HG03175 (cell line): Measurements from ENCODE around the gene ENPEP.

Experiments used
- ATAC-seq: cut with Tn5 transposase; IDR thresholded peaks from one replicate; pipeline ENCODE4 v1.9.1; 2021; ENCODE audit warnings: mild to moderate bottlenecking, moderate library complexity; ENCODE audit not compliant: unreplicated experiment

The ENPEP gene

DNA sequence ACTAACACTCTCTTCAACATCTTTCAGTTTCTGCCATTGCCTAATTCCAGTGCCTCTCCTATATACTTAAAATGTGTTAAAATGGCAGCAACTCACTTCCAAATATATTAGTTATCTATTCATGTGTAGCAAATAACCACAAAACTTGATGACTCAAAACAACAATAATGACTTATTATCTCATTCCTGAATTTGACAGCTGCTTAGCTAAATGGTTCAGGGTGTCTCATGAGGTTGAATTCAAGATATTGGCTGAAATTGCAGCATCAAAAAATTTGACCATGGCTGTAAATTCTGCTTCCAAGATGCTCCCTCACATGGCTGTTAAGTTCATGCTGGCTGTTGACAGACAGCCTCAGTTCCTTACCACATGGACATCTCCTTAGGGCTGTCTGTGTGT is 121.6 kb downstream of the ENPEP start:
- ATAC-seq: no peak

DNA sequence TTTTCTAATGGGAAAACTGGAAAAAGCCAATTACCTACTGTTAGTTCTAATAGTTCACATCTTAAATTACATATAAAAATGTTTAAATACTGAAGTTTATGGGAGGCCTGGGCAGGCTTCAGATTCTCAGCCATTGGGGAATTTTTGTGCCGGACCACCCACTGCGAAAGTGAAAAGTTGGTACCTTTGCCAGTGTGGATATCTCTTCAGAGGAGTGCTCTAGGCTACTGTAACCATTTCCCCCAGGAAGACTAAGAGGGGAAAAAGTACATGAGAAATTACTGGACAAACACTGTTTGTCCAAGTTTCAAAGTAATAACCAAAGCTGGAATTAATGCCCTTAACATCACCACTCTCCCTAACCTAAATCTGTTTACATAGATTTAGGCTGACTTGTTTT is 126.1 kb downstream of the ENPEP start:
- no peak for ATAC-seq

GRCh38 chr4:110605077-110605476 is 129.1 kb downstream of the ENPEP start:
- ATAC-seq: no peak

DNA sequence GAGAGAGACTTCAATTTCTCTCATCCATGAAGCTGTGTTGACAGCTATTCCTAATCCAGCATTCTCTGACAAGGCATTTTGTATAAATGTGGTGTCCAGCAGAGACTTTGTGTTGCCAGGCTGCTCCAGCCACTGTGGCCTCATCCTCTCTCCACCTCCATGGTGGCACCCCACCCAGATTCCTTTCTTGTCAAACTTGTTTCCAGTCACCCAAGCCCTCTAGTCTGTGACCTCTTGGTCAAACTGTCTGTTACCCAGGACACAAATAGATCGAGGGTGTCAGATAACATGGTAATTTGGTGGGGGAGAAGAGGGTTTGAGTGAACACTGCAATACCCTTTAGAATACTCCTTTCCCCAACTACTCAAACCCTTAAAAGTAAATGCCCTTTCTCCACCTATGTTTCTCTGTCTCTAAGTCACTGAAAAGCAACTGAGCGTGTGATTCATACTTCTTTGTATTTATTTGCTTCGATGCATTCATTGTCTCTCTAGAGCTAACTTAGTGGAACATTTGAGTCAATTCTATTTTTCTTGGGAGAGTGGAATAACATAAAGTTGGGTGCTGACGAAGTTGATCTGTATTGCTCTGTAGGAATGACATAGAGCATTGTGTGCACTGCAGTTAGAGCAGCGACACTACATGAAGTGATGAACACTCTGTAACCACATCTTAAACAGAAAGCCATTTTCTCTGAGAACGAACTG is 133.2 kb downstream of the ENPEP start:
- ATAC-seq: no peak

- peak; percentile 6 for ATAC-seq
Observed at GRCh38 chr4:110610620-110610939, 134.6 kb downstream of the ENPEP start.

DNA sequence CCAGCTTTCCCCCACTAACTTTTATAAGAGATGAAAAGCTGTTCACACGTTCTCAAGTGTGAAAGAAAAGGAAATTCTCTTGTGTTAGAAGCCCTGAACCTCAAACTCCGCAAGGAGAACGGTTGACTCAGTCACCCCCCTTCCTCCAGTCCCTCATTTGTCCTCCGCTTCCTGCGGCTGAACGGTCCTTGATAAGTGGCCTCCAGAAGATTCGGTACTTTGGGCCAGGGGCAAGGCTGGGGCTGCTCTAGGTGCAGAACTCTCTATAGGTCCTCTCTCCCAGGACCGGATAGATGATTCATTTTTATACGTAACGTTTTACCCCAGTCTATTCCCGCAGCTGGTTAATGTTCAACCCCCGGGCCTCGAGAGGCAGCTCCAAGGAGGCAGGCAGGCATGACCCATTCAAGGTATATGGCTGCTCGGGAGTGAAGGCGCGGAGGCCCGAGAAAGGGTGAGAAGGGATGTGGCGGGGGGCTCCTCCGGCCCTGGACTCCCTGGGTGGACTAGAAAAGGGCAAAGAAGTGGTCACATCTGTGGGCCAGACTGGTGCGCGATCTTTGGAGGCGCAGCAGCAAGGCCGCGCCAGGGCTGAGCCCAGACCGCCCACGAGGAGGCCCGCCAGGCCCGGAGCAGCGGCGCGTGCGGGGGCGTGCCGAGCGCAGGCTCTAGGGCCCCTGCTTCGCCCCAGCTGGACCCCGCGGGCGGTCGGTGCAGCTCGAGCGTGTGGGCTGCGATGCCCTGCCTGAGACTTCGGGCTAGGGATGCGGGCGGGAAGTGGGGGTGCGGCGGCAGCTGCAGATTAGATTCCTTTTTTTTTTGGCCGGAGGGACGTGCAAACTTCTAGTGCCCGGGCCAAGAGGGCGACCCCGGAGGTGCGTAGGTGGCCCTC is 135.2 kb downstream of the ENPEP start:
- peak; percentile 87 for ATAC-seq

DNA sequence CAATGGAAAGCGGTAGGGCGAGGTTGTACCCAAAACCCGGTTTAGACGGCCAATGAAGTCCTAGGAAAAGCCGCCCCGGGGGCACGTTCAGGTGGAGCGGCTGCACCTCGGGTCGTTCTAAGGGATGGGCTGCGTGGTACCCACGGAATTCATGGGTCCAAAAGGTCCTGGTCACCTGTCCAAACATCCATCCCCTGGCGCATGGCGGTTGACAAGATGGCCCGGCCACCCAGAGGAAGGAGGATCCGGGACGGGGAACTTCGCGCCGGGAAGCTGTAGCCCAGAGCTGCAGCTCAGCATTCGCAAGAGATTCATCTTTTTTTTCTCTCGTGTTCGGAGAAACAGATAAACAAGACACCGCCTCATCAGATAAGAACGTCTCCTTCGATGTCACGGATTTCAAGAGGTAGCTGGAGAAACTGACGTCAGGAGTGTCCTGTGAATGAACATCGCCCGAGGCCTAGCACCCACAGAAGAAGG is 136.1 kb downstream of the ENPEP start:
- ATAC-seq: no peak

DNA sequence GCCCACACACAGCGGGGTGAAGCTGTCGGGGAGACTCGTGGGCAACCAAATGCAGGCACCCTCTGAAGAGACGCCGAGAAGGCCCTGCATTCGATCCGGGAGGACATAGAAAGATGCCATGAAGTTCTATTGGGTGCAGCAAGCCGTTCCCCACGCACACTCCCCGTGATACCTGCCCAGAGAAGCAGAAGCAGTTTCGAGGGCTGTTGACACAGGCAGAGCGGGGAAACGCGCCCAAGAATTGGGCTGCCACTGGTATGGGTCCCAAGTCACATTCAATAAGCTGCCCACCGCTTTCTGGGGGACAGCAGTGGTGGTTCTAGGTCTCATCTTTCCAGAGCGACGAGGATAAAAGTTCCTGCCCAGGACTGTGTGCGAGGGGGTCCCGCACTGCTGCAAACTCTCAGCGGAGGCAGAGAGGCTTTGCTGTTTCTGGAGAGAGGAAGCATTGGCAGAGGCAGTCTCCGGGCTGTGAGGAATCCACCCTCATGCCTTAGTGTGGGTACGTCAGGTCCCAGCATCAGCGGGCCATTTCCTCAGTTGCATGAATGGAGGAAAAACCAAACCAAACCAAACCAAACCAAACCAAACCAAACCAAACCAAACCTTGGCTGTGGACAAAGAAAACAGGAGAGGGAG is 136.8 kb downstream of the ENPEP start:
- ATAC-seq: no peak

DNA sequence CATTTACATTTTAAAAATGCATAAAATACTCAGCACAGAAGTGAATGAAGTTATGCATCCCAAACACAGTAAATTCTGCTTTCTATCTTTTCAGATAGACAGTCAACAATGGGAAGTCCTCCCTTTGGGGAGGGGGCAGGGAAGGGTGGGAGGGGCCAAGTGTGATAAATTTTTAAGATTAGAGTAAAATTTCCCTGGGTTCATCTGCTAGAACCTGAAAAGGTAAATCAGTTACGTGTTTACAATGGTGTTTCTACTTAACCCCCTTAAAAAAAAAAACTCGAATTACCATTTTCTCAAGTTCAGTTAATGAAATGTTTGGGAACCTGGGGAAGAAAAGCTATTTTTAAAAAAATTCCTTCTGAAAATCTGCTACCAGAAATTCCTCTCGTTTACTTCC is 137.8 kb downstream of the ENPEP start:
- no peak for ATAC-seq

DNA sequence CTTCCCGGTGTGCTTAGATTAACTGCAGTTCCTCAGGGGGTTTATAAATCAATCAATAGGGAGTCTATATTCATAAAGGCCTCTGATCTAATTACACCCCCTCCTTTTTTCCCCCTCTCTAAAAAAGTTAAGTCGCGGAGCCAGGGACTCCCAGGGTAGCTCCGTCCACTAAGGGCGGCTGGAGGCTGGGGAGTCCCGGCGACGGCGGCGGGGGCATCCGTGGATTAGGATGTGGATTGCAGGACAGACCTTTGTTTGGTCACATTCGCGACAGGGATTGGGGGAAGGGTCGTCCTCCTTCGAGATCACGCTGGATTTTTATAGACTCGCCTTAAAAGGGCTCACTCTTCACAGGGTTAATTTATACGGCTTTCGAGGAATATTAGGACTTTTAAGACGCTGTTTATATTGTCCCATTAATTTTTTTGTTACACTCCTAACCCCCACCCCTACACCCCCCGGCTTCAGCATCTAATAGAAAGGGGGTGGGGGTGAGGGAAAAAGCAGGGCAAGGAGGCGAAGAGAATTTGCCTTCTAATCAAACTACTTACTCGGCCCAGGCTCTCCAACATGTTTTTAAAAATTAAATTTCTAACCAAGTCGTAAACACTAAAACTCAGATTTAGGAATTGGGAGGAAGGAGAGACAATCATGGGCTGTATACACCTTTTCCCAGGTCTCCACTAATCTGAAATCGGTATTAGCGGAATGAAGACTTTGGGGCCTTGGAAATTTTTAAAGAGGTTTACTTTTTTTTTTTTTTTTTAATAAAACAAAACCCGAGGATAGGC is 138.4 kb downstream of the ENPEP start:
- ATAC-seq: no peak
